Kidney epithelial cell (primary cell): ENCODE measurements around the gene APPL2. TPM values are rescaled to one million over a fixed set of nuclear protein-coding genes. Genes with fewer than 3 reads are reported as not detected.

Experiments
- DNase-seq: peaks from one replicate; pipeline ENCODE4 v3.0.0-alpha.2; 2010; ENCODE audit warnings: low read depth
- H3K27me3 ChIP-seq: 2 replicates; pipeline ENCODE4 v1.6.0; 2011; ENCODE audit warnings: low read length; ENCODE audit not compliant: control insufficient read depth, insufficient read depth
- H3K36me3 ChIP-seq: 2 replicates; pipeline ENCODE4 v1.5.1; 2011; ENCODE audit warnings: low read length; ENCODE audit not compliant: control insufficient read depth, insufficient read depth
- H3K4me3 ChIP-seq: 2 replicates; pipeline ENCODE4 v1.5.1; 2011; ENCODE audit warnings: low read depth, mild to moderate bottlenecking, control low read depth, low read length
- total RNA-seq: library from RNA; depleted of rRNA; stranded (reverse); fragments of >200 nt; gene quantifications from 2 replicates; pipeline ENCODE4 v1.2.3, GENCODE V29; 2015
- TF ChIP-seq, protein P1 (sequence below): IDR thresholded peaks from 2 replicates; pipeline ENCODE4 v1.5.1; 2011; ENCODE audit warnings: mild to moderate bottlenecking, moderate library complexity, low read length, control low read depth, inconsistent platforms; ENCODE audit not compliant: insufficient read depth, poor library complexity, severe bottlenecking

The APPL2 gene
- total RNA-seq, 1 donor from 2014 or later, result 28.1 TPM

DNA sequence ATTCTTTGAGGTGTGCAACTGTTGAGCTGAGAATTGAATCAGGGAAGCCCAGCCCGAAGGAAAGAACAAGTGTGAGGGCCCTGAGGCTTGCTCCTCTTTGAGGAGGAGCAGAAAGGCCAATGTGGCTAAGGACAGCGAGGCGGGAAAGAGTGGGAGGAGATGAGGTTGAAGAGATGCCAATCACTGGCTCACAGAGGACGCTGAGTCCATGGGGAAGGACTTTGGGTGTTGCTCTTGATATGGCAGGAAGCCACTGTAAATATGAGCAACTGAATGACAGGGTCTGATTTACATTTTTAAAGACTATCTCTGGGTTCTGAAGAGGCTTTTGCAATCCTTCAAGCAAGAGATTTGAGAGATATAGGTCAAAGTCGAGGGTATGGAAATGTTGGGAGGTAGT, 3.3 kb upstream of the APPL2 start:
- TF ChIP-seq, protein P1, sequence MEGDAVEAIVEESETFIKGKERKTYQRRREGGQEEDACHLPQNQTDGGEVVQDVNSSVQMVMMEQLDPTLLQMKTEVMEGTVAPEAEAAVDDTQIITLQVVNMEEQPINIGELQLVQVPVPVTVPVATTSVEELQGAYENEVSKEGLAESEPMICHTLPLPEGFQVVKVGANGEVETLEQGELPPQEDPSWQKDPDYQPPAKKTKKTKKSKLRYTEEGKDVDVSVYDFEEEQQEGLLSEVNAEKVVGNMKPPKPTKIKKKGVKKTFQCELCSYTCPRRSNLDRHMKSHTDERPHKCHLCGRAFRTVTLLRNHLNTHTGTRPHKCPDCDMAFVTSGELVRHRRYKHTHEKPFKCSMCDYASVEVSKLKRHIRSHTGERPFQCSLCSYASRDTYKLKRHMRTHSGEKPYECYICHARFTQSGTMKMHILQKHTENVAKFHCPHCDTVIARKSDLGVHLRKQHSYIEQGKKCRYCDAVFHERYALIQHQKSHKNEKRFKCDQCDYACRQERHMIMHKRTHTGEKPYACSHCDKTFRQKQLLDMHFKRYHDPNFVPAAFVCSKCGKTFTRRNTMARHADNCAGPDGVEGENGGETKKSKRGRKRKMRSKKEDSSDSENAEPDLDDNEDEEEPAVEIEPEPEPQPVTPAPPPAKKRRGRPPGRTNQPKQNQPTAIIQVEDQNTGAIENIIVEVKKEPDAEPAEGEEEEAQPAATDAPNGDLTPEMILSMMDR, result no peak
- H3K36me3 ChIP-seq, result no peaks in the 10 kb centered on the region
- H3K27me3 ChIP-seq, result no peaks in the 10 kb centered on the region
- no peak for DNase-seq
- H3K4me3 ChIP-seq, result no peak overlapping the region

DNA sequence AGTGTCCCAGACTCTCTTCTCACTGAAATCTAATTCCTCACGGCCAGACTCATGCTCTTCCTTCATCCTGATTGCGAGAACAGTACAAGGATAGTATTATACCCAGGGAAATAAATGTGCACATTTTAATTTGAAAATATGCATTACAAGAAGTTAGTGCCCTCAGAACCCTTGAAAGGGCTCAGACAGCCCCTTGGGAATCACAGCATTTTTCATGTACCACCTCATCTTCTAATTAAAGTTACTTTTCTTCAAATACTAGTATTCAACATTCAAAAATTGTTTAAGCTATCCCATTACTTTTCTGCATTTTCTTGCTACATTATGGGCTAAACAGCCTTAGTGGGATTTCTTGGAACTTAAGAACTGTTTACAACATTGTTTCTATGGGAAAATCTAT, 1.7 kb upstream of the APPL2 start:
- no peaks in the 10 kb centered on the region for H3K27me3 ChIP-seq
- no peak overlapping the region for H3K4me3 ChIP-seq
- DNase-seq, result no peak
- no peaks in the 10 kb centered on the region for H3K36me3 ChIP-seq
- TF ChIP-seq, protein P1, result no peak

DNA sequence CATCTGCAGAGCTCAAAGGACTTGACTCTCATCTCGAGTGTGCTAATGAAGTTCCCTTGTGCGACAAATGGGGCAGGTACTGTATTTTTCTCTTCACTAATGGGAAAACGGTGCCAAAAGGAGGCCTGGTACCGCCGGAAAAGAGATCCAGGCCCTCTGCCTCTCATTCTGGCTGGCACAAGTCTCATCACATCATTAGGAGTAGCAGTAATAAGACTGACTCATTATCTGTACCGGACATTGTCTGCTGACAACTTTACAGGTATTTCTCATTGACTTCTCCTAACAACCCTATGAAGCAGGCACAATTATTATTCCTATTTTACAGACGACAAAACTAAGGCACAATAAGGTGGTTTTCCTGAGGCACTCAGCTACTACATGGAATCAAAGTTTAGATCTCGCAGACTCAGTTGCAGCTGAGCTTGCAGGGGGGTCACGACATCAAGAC, 668 bp downstream of the APPL2 start:
- Histone ChIP-seq H3K27me3 (no peaks in the 10 kb centered on the region), H3K4me3 (peak overlapping the region; percentile 92), H3K36me3 (no peaks in the 10 kb centered on the region)
- TF ChIP-seq, protein P1, result no peak
- no peak for DNase-seq

DNA sequence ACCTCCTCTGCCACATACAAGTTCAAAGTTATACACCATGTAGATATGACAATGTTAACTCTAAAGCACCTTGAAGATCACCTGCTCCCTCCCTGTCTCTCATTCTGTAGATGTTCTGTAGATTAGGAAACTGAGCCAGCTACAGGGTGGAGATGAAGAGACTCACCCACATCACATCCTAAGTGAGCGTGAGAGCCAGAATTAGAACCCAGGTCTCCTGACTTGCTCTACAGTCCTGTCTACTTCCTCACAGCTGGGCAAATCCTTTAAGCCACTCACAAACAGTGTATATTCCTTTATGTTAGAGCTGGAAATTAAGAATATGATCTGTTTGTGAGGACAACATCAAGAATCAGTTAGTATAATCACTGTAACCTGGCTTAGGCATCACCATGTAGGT, 1.8 kb downstream of the APPL2 start:
- TF ChIP-seq, protein P1, result no peak
- no peak for DNase-seq
- Histone ChIP-seq H3K36me3 (no peaks in the 10 kb centered on the region), H3K27me3 (no peaks in the 10 kb centered on the region), H3K4me3 (peak overlapping the region; percentile 92)

DNA sequence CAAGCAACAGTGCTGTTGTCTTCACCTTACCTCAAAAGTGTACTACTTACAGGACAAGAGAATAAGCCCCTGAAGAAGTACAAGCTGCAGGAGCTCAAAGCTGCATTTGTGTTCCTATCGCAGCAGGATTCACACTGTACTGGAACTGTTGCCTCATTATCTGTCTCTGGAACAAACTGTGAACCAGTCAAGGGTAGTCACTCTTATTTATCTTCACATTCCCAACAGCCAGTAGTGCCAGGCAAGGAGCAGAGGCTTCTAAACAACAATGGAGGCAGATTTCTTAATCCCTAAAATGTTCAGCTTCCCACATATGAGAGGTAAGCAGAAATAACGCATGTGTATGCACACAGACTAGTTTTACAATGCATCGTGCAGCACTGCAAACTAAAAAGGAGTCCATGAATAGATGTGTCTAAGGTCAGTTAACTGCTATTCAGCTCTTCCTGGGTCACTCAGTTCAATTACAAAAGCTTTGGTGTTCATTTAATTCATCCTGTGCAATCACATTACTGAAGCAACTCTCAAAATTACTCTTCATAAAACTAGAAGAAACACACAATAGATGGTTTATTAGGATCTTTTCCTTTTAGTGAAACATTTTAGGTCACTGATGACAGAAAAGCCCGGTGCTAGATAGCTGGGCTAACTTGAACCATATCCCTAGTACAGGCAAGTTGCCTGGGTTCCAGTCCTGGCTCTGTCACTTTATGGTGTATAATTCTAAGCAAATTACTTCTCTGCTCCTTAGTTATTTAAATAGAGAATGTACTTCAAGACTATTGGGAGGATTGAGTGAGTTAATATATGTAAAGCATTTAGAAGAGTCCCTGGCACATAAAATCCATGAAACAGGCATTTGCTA, 2.7 kb downstream of the APPL2 start:
- Histone ChIP-seq H3K36me3 (no peaks in the 10 kb centered on the region), H3K4me3 (no peak overlapping the region), H3K27me3 (no peaks in the 10 kb centered on the region)
- TF ChIP-seq, protein P1, result no peak
- no peak for DNase-seq
